ENCODE data around the gene CCDC136. TPM values are rescaled to one million over a fixed set of nuclear protein-coding genes. Genes with fewer than 3 reads are reported as not detected.

CCDC136 gene
- total RNA-seq, 1 donor = 1.3 TPM

GRCh38 chr7:128767475-128768110, 24.2 kb upstream of the CCDC136 start:
- Histone ChIP-seq H3K4me1 (ENCODE audit: insufficient read depth, low read length) (no peaks in the 10 kb centered on the region), H3K9me3 (ENCODE audit: low read depth, low read length) (no peaks in the 10 kb centered on the region), H3K27me3 (ENCODE audit: insufficient read depth, low read length) (no peaks in the 10 kb centered on the region), H3K4me3 (ENCODE audit: low read length) (no peak overlapping the region)

- Histone ChIP-seq H3K27me3 (ENCODE audit: insufficient read depth, low read length) (no peaks in the 10 kb centered on the region), H3K9me3 (ENCODE audit: low read depth, low read length) (no peaks in the 10 kb centered on the region), H3K4me1 (ENCODE audit: insufficient read depth, low read length) (no peaks in the 10 kb centered on the region), H3K4me3 (ENCODE audit: low read length) (no peak overlapping the region)
Measured at GRCh38 chr7:128770233-128770632, 21.5 kb upstream of the CCDC136 start.

GRCh38 chr7:128773604-128774003, 18.2 kb upstream of the CCDC136 start:
- no peaks in the 10 kb centered on the region for H3K4me1 ChIP-seq (ENCODE audit: insufficient read depth, low read length)
- peaks cover 5% of the 10 kb centered on the region for H3K9me3 ChIP-seq (ENCODE audit: low read depth, low read length)
- H3K27me3 ChIP-seq (ENCODE audit: insufficient read depth, low read length) = no peaks in the 10 kb centered on the region
- H3K4me3 ChIP-seq (ENCODE audit: low read length) = no peak overlapping the region

GRCh38 chr7:128774029-128774689, 17.6 kb upstream of the CCDC136 start:
- no peaks in the 10 kb centered on the region for H3K27me3 ChIP-seq (ENCODE audit: insufficient read depth, low read length)
- H3K4me1 ChIP-seq (ENCODE audit: insufficient read depth, low read length) = no peaks in the 10 kb centered on the region
- H3K4me3 ChIP-seq (ENCODE audit: low read length) = no peak overlapping the region
- H3K9me3 ChIP-seq (ENCODE audit: low read depth, low read length) = peaks cover 5% of the 10 kb centered on the region

- Histone ChIP-seq H3K27me3 (ENCODE audit: insufficient read depth, low read length) (no peaks in the 10 kb centered on the region), H3K4me3 (ENCODE audit: low read length) (no peak overlapping the region), H3K9me3 (ENCODE audit: low read depth, low read length) (peaks cover 5% of the 10 kb centered on the region), H3K4me1 (ENCODE audit: insufficient read depth, low read length) (no peaks in the 10 kb centered on the region)
Measured at GRCh38 chr7:128774921-128775320, 16.8 kb upstream of the CCDC136 start.

- H3K27me3 ChIP-seq (ENCODE audit: insufficient read depth, low read length) = no peaks in the 10 kb centered on the region
- no peak within 1 kb of the TSS for H3K4me3 ChIP-seq (ENCODE audit: low read length)
- H3K9me3 ChIP-seq (ENCODE audit: low read depth, low read length) = peaks cover 5% of the 10 kb centered on the region
- H3K4me1 ChIP-seq (ENCODE audit: insufficient read depth, low read length) = no peaks in the 10 kb centered on the region
Measured at GRCh38 chr7:128775744-128776474, 15.9 kb upstream of the CCDC136 start, which contains the start of gene OPN1SW. Gene OPN1SW (minus strand): TSS chr7:128775794. CDS start chr7:128775781, 13 bp downstream.

- Histone ChIP-seq H3K4me1 (ENCODE audit: insufficient read depth, low read length) (no peaks in the 10 kb centered on the region), H3K27me3 (ENCODE audit: insufficient read depth, low read length) (no peaks in the 10 kb centered on the region), H3K4me3 (ENCODE audit: low read length) (no peak overlapping the region), H3K9me3 (ENCODE audit: low read depth, low read length) (peaks cover 5% of the 10 kb centered on the region)
Measured at GRCh38 chr7:128777156-128778123, 14.3 kb upstream of the CCDC136 start.

GRCh38 chr7:128778946-128779345, 12.8 kb upstream of the CCDC136 start:
- Histone ChIP-seq H3K27me3 (ENCODE audit: insufficient read depth, low read length) (no peaks in the 10 kb centered on the region), H3K4me1 (ENCODE audit: insufficient read depth, low read length) (no peaks in the 10 kb centered on the region), H3K9me3 (ENCODE audit: low read depth, low read length) (peaks cover 5% of the 10 kb centered on the region), H3K4me3 (ENCODE audit: low read length) (no peak overlapping the region)

GRCh38 chr7:128781126-128781525, 10.6 kb upstream of the CCDC136 start:
- Histone ChIP-seq H3K27me3 (ENCODE audit: insufficient read depth, low read length) (no peaks in the 10 kb centered on the region), H3K9me3 (ENCODE audit: low read depth, low read length) (peaks cover 5% of the 10 kb centered on the region), H3K4me3 (ENCODE audit: low read length) (no peak overlapping the region)

GRCh38 chr7:128781851-128782250, 9.9 kb upstream of the CCDC136 start:
- Histone ChIP-seq H3K4me1 (ENCODE audit: insufficient read depth, low read length) (no peaks in the 10 kb centered on the region), H3K4me3 (ENCODE audit: low read length) (no peak overlapping the region), H3K9me3 (ENCODE audit: low read depth, low read length) (peaks cover 5% of the 10 kb centered on the region), H3K27me3 (ENCODE audit: insufficient read depth, low read length) (no peaks in the 10 kb centered on the region)

More at GRCh38 chr7:128781126-128781525, 10.6 kb upstream of the CCDC136 start:
- H3K4me1 ChIP-seq (ENCODE audit: insufficient read depth, low read length) = no peaks in the 10 kb centered on the region

GRCh38 chr7:128783143-128783861, 8.5 kb upstream of the CCDC136 start:
- Histone ChIP-seq H3K4me1 (ENCODE audit: insufficient read depth, low read length) (no peaks in the 10 kb centered on the region), H3K9me3 (ENCODE audit: low read depth, low read length) (peaks cover under 1% of the 10 kb centered on the region), H3K27me3 (ENCODE audit: insufficient read depth, low read length) (no peaks in the 10 kb centered on the region), H3K4me3 (ENCODE audit: low read length) (no peak overlapping the region)

GRCh38 chr7:128785738-128786137, 6.0 kb upstream of the CCDC136 start:
- Histone ChIP-seq H3K9me3 (ENCODE audit: low read depth, low read length) (no peaks in the 10 kb centered on the region), H3K27me3 (ENCODE audit: insufficient read depth, low read length) (peaks cover 12% of the 10 kb centered on the region), H3K4me3 (ENCODE audit: low read length) (no peak overlapping the region), H3K4me1 (ENCODE audit: insufficient read depth, low read length) (peaks cover 5% of the 10 kb centered on the region)

- Histone ChIP-seq H3K27me3 (ENCODE audit: insufficient read depth, low read length) (peaks cover 12% of the 10 kb centered on the region), H3K4me3 (ENCODE audit: low read length) (no peak overlapping the region), H3K9me3 (ENCODE audit: low read depth, low read length) (no peaks in the 10 kb centered on the region), H3K4me1 (ENCODE audit: insufficient read depth, low read length) (peaks cover 12% of the 10 kb centered on the region)
Measured at GRCh38 chr7:128788446-128789412, 3.0 kb upstream of the CCDC136 start.

Measured in mononuclear cell (primary cell).